HG03108 (cell line): ENCODE results near the gene COL17A1.

ENCODE experiments used
- ATAC-seq: cut with Tn5 transposase; IDR thresholded peaks from one replicate; pipeline ENCODE4 v1.9.1; 2021; ENCODE audit warnings: moderate library complexity; ENCODE audit not compliant: unreplicated experiment

The COL17A1 gene

DNA sequence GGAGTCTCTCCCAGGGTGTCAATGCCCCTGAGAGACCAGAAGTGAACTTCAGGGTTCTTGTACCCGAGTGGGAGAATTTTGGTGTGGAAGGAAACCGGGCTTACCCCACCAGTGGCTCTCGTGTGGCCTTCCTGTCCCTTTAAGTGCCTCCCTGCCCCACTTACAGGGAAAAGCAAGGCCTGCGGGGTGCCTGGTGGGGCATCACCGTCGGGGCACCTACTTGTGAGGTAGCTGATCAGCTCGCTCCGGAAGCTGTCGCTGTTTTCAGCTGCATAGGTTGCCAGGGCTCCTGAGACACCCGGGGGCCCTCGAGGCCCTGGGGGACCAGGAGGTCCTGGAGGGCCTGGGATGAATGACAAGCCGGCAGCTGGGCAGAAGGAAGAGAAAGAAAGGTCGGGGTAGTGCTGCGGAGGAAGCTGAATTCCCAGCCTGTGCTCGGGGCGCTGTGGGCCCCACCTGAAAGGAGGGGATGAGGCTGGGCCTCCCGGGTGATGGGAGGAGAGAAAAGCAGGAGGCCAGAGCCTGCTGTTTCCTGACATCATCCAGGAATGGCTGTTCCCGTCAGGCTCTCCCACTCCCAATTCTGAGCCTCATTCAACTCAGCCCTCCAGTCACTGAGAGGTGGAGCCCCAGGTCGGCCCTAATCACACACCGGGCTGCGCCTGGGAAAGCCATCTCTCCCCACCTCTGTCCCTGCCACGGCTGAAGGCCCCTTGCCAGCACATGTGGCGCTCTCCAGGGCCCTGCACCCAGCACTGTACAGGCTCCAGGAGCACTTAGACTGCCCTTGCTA is 51.1 kb downstream of the COL17A1 start:
- no peak for ATAC-seq

DNA sequence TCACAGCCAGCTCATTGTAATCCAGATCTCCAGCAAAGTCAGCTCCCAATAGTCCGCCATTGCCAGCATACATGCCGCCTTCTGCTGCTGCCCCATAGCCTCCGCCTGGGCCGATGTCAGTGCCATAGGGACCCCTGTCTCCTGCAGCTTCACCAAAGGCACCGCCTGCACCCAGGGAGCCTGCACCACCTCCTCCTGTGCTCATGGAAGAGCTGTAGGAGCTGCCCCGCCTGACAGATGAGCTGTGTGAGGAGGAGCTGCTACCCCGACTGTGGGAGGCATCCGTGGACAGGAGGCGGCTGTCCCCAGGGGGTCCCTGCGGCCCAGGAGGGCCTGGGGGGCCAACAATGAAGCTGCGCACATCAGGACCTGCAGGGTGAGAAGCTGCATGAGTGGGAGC is 51.7 kb downstream of the COL17A1 start:
- no peak for ATAC-seq

DNA sequence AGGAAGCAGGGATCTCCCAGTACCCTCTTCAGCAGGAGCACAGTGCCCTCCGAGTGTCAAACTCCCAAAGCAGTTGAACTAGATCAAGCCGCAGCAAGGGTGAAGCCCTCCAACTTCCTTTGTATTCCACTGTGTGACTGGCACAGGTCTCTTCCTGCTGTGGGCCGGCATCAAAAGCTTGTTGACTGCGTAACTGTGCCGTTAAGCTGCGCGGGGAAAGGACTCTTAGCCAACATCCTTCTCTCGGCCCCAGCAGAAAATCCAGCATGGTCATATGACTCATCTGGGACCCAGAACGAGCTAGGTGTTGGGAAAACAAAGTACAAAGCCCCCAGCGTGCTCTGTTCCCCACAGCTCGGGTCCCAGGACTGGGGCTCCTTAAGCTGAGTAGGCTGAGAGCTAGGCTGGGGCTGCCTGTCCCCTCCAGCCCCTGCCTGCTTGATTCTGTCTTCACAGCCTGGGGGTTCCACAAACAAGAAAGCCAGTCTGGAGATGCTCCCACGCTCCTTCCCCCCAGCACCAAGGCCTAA is 52.2 kb downstream of the COL17A1 start:
- no peak for ATAC-seq

DNA sequence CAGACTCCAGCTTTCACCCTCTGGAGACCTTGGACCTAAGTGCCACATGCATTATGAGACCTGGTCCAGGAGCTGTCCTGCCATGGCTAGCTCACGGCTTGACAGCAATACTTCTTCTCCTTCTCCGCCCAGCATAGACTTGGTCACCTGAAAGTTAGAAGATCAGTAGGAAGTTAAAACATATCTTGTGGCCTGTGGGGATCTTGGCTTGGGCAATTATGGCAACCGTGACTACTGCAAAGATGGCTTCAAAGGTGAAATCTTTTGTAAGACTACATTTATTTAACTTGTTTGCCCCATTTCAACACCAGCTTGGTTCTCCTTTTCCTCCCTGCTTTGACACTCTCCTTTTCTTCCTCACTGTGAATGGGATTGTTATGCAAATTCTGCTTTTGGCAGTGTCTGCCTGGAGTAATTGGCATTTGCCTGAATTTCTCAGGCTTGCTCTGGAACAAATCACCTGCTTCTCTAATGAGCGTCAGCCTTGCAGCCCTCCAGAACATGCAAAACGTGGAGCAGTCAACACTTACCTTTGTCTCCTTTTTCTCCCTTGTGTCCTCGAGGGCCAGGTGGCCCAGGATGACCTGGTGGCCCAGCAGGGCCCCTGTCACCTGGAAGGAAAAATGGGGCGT is 53.4 kb downstream of the COL17A1 start:
- no peak for ATAC-seq

DNA sequence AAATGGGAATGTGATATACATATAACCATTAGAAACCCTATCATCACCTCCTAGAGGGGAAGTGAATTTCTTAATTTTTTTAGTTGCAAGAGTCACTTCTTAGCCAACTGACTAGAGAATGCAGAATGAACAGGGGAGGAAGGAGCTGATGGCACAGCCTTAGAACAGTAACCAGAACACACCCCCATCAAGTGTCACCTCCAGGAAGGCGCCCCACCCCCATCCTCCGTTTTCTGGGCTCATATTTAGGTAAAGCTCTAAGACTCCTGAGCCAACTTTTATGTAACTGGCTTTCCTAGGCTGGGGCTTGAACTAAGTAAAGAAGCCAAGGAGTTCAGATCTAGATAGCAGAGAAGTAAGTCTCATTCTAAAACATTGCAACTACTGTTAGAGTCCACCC is 54.0 kb downstream of the COL17A1 start:
- no peak for ATAC-seq

DNA sequence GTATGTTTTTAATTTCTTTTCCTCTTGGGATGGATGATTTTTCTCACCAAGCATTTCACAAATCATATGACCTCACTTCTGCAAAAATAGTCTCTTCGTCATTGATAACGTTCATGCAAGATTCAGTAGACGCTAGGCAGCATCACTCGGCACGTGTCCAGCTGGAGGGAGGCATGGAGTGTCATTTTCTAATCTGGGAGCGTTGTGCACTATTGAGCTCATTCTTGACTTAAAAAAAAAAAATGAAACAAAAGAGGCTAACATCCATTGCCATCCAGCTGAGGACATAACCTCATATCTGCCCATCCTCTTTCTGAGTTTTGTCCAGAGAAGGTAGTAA is 56.2 kb downstream of the COL17A1 start:
- no peak for ATAC-seq

DNA sequence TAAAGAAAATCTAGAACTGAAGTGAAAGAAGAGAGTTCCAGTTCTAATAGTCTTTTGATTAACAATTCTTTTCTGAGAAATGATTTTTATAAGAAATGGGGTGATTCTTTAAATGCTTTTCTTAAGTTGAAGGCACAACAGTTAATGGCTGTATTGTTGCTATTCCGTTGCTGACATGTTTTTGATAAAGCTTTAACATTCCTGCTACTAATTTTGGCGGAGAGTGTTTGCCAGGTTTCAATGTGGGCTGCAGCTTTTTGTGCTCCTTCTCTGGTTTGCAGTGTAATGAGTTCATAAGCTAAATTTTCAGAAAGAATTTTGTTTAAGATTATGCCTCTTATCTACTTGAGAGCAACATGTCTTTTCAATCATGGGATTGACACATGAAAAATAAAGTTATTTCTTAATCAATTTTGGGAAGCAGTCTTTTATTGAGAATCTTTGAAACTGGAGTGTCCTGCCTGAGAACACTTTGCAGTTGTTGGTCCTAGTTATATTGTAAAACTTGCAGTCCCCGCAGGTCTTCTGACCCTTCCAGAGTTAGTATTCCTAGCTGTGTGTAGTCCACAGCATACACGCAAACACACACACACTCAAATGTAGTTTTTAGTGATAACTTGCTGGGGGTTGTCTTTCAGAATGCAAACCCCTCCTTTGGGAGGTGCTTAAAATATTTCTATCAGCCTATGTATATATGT is 56.7 kb downstream of the COL17A1 start:
- no peak for ATAC-seq

DNA sequence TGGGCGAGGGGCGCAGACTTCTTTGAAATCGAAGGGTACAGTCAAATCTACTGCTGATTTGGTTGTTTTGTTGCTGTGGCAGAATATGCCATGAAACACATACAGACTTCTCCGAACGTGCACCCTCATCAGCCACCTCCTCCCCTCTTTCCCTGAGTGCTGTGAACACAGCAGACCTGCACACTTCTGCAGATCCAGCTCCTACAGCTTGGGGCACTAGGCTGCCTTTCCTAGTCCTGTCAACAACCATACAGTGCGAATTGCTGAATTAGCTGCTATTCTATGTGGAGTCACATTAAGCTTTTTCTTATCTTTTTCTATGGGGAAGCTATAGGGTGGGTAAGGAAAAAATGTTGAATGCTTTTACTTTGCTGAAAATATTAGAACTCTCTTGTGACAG is 57.5 kb downstream of the COL17A1 start:
- ATAC-seq: no peak

DNA sequence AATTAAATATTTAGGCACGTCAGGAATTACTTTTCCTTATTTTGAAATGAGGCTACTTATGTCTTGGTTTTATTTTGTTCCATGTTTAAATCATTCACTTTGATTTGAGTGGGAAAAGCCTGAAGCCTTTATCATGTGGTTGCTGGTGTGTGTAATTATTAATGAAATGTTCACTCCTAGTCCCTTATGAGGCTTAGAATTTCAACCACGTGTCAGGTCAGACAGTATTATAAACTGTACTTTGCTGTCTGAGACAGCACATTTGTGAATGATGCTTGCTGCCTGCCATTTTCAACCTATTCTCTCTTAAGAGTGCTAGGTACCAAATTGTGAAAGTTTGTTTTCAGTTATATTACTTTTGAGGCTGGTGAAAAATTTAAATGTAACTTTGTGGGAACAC is 58.9 kb downstream of the COL17A1 start:
- no peak for ATAC-seq

DNA sequence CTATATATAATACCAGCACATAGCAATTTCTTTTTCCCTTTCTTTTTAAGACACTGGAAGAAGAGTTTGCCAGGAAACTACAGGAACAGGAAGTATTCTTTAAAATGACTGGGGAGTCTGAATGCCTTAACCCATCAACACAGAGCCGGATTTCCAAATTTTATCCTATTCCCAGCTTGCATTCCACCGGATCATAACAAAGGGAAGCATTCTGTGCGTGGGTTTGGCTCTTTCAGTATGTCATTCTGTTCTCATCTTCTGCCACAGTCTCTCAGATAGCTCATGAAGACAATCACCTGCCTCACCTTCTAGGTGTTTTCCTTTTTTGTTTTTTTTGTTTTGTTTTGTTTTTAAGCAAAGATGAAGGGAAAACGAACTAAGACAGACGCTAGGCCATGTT is 60.2 kb downstream of the COL17A1 start:
- no peak for ATAC-seq

DNA sequence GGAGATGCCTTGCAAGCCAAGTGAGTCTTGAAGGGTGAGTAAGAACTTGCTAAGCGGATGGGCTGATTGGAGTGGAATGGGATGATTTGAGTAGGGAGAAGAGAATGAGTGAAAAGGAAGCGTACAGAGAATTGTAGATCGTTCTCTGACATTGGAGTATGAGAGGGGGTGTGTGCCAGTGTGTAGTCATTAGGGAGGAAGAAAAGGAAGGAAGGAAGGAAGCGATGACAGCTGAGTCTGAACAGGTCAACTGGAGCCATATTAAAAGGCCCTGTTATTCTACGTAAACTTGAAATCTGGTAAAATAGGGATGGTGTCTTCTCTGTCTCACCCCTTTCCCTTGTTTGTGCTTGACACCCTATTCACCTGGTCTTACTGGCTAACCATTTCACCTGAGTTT is 63.7 kb downstream of the COL17A1 start:
- no peak for ATAC-seq

DNA sequence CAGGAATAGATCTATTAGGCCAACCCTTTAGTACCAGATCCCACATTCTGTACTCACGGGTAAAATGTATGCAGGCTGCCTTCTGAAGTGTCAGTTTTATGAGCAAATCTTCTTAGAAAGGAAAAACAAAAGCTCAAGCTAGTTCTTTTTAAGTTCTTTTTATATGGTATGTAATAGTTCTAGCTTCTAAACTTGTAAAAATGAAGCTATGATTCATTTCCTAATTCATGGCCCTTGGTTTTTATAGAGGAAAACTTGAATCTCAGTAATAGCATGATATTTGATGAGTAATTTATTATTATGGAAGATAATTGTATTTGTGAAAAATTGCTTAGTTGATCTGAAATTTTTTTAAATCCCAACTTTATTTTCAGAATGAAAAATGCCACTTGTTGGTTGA is 64.4 kb downstream of the COL17A1 start:
- ATAC-seq: no peak

DNA sequence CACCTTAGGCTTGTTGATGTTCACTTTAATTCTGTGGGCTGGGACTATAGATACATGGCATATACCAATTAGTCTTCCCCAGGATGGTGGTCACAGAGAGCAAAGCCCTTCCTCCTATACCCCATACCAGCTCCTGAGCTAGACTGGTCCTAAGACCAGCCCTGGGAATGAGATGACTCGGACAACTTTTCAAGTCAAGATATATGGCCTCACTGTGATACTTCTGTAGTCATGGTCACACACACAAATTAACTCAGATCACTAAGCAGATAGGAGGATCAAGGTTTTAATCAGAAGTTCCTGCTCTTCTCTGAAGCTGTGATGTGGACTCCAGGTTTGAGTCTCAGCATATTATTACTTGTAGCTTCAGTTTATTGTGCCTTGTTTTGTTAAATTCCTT is 65.7 kb downstream of the COL17A1 start:
- ATAC-seq: no peak

DNA sequence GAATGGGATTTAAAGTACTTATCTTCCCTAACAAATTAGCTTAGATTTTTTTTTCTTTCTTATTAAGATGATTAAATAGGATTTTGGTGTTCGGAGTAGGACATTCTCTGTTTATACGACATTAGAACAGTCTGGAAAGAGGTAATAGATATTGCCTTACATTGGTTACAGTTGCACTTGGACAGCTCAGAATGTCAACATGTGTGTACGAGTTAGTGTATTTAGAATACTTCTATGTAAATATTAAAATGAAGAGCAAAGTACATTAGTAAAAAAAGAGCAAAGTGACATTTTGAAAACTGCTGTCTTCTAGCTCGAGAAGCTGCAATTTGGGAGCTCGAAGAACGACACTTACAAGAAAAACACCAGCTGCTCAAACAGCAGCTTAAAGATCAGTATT is 67.2 kb downstream of the COL17A1 start:
- ATAC-seq: no peak

DNA sequence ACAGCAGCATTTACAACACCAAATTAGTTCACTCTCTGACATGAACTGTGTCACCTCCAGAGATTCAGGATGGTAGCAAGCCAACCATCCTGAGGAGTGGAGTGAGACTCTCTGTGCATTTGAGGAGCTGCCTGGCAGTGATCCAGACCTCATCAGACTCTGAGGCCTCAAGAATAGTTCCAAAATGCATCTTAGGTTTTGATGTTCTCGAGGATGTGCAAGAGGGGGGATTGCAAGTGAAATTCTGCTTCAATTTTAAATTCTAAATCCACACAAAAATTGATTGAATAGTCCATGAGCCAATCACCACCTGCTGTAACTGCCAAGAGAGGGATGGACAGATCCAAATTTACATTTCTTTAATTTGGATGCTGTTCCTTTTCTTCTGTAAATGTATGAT is 69.0 kb downstream of the COL17A1 start:
- ATAC-seq: no peak

DNA sequence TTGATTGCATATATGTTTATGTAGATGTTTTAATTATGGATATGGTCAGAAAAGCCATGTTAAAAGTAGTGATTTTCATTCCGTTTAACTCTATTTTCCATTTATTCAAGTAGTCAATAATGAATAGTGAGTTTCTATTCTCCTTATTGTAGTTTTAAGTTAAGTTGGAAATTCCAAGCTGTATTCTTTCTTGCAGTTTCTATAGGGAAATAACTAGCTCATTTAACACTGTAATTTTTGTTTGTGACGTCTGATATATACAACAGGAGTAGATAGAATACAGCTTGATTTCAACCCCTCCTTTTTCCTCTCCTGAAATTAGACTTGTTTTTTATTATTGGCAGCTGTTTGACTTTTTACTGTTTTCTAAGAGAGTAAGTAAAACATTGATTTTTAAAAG is 71.5 kb downstream of the COL17A1 start:
- ATAC-seq: no peak

DNA sequence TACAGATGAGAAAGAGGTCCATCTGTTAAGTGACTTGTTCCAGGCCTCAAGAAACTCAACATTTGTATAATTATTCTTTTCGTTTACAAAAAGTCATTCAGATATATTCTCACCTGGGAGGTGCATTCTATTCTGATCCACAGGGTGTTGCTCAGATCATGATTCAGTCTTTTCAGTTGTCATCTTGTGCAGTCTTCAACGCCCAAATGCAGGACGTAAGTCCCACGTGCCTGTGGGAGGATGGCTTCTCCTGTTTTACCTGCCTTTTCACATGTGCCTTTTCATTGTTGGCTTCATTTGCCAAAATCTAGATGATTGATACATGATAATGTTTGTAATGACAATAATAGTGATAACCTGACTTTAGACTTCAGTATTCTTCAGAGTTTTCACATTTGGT is 72.2 kb downstream of the COL17A1 start:
- ATAC-seq: no peak

DNA sequence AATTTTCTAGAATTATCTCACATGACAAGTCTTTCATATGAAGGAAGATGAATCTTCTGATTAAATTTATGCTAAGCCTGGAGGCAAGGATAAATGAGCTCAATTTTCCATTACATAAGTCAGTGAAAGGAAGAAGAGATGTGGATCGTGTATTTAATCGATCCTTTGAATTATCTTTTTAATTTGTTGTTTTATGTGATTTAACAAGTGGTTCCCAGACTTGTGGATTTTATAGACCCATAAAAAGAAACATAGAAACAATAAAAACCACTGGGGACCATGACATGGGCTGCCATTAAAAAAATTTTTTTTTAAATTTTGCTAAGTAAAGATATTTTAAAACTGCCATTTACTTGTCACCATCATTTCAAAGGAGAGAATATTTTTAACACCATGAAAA is 73.8 kb downstream of the COL17A1 start:
- no peak for ATAC-seq

DNA sequence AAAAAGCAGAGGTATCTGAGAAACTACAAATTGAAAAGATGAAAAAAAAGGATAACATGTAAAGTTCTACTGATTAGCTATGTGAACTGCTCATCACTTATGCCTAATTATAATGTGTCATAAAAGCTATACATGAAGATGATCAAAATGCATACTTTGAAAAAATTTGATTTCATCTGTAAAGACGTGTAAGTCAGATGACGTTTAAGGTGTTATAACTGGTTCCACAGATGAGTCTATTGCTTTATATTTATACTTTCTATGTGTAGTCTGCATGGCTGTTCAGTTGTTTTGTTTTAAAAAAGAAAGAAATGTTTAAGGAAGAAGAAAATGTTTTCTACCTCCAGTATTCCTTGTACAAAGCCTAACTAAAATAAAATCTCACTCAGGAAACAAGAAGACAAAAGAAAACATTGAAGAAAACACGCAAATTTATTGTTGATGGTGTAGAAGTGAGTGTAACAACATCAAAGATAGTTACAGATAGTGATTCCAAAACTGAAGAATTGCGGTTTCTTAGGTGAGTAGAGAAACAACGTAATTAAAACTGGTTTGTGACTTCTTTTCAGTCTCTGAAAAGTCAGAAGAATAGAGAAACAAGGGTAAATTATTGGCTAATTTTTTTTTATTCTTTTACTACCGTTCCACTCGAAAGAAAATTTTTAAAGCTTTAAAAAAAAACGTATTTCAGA is 80.4 kb downstream of the COL17A1 start:
- no peak for ATAC-seq

DNA sequence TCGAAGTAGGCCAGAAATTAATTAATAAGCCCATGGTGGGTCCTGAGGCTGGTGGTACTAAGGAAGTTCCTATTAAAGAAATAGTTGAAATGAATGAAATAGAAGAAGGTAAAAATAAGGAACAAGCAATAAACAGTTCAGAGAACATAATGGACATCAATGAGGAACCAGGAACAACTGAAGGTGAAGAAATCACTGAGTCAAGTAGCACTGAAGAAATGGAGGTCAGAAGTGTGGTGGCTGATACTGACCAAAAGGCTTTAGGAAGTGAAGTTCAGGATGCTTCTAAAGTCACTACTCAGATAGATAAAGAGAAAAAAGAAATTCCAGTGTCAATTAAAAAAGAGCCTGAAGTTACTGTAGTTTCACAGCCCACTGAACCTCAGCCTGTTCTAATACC is 82.8 kb downstream of the COL17A1 start:
- no peak for ATAC-seq

DNA sequence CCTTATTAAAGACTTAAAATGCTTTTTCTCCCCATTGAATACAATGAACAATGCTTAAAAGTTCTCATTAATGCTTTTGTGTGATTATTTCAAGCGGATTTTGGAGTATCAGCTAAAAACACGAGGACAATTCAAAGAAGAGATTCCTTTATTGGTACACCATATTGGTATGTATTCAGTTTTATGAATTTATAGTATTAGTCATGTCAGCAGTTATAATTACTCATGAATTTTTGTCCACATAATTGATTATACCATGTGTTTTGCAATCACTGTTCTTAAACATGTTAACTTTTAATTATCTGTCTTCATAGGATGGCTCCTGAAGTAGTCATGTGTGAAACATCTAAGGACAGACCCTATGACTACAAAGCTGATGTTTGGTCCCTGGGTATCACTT is 86.9 kb downstream of the COL17A1 start:
- ATAC-seq: no peak

DNA sequence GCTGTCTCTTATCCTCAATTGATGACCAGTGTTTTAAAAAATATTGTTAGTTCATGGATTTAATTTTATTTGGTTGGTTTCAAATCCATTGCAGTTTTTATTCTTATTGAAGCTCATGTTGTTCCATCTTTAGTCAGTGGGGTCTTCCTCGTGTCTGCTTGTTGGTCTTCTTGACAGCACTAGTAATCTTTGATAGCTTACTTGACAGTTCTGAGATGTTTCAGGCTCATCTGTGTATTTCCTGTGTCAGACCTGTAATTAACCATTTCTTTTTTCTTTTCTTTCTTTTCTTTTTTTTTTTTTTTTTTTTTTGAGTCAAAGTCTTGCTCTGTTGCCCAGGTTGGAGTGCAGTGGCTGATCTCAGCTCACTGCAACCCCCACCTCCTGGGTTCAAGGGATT is 90.5 kb downstream of the COL17A1 start:
- ATAC-seq: no peak
